A673 (cell line): ENCODE results near the gene STPG2.

Experiments used
- CTCF ChIP-seq: fragments of 300-800, 200-600 bp; sonication (generic); conservative IDR thresholded peaks from 2 replicates; pipeline ENCODE4 v1.5.1; 2017; ENCODE audit warnings: low read depth, mild to moderate bottlenecking, antibody characterized with exemption, low read length, moderate library complexity, mixed read lengths
- EZH2 ChIP-seq: fragments of 200-600 bp; sonication (generic); IDR thresholded peaks from 2 replicates; pipeline ENCODE4 v1.6.1; 2017; ENCODE audit warnings: borderline replicate concordance, low read depth, mild to moderate bottlenecking, mixed read lengths, antibody characterized with exemption, low read length; ENCODE audit not compliant: poor library complexity, severe bottlenecking

DNA sequence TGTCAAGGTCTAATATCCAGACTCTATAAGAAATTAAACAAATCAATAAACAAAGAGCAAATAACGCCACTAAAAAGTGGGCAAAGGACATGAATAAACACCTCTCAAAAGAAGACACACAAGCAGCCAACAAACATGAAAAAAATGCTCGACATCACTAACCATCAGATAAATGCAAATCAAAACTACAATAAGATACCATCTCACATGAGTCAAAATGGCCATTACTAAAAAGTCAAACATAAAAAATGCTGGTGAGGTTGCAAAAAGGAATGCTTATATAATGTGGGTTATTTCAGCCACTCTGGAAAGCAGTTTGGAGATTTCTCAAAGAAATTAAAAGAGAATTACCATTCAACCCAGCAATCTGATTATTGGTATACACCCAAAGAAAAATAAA, 481.1 kb downstream of the STPG2 start:
- no peak for TF ChIP-seq CTCF
- no peak for TF ChIP-seq EZH2
